ENCODE results near the gene CWH43. TPM values are rescaled to one million over a fixed set of nuclear protein-coding genes. Genes with fewer than 3 reads are reported as not detected.
A peak's percentile ranks its signal among the peaks of the same experiment; 100 is the strongest.
"Not testable (repeated sequence)": the region's sequence is repeated elsewhere in the genome, so short reads cannot be mapped to it uniquely, and the experiment has no call there.

Gene CWH43
- total RNA-seq, 1 donor from 2014 or later: 17.3 TPM

- not testable (repeated sequence) for DNase-seq (ENCODE audit: low spot score)
These were observed 111.0 kb downstream of the CWH43 start for GRCh38 chr4:49097071-49097470.

GRCh38 chr4:49097505-49097904 is 111.4 kb downstream of the CWH43 start:
- DNase-seq (ENCODE audit: low spot score): not testable (repeated sequence)

GRCh38 chr4:49098034-49098759 is 112.1 kb downstream of the CWH43 start:
- DNase-seq (ENCODE audit: low spot score): not testable (repeated sequence)

- DNase-seq (ENCODE audit: low spot score): not testable (repeated sequence)
These were observed 113.9 kb downstream of the CWH43 start for GRCh38 chr4:49099831-49100444.

GRCh38 chr4:49102344-49102898 is 116.3 kb downstream of the CWH43 start:
- DNase-seq (ENCODE audit: low spot score): not testable (repeated sequence)

GRCh38 chr4:49103436-49104136 is 117.5 kb downstream of the CWH43 start:
- peak; percentile 51 for DNase-seq (ENCODE audit: low spot score)

- DNase-seq (ENCODE audit: low spot score): not testable (repeated sequence)
These were observed 118.3 kb downstream of the CWH43 start for GRCh38 chr4:49104231-49104930.

GRCh38 chr4:49105248-49105904 is 119.3 kb downstream of the CWH43 start:
- DNase-seq (ENCODE audit: low spot score): not testable (repeated sequence)

GRCh38 chr4:49107262-49107661 is 121.2 kb downstream of the CWH43 start:
- not testable (repeated sequence) for DNase-seq (ENCODE audit: low spot score)

- DNase-seq (ENCODE audit: low spot score): peak; percentile 51
These were observed 122.3 kb downstream of the CWH43 start for GRCh38 chr4:49108183-49108978.

- not testable (repeated sequence) for DNase-seq (ENCODE audit: low spot score)
These were observed 123.6 kb downstream of the CWH43 start for GRCh38 chr4:49109567-49110166.

GRCh38 chr4:49110579-49110978 is 124.5 kb downstream of the CWH43 start:
- DNase-seq (ENCODE audit: low spot score): not testable (repeated sequence)

Other genes starting within 250 kb of the CWH43 start
- 123 TPM for gene FRYL, start 206.0 kb upstream of the CWH43 start, total RNA-seq
- 181 TPM for gene OCIAD1, start 155.2 kb upstream of the CWH43 start, total RNA-seq
- gene OCIAD2, start 79.5 kb upstream of the CWH43 start, total RNA-seq: 48.6 TPM

Measured in ureter (tissue), 1 donor.